GM19193 (cell line): ENCODE data around the gene SVEP1.

Experiments used
- POLR2A ChIP-seq: IDR thresholded peaks from 4 replicates; pipeline ENCODE4 v1.6.1; 2011; ENCODE audit not compliant: insufficient read depth, insufficient read length; ENCODE audit errors: extremely low read depth

SVEP1 gene

DNA sequence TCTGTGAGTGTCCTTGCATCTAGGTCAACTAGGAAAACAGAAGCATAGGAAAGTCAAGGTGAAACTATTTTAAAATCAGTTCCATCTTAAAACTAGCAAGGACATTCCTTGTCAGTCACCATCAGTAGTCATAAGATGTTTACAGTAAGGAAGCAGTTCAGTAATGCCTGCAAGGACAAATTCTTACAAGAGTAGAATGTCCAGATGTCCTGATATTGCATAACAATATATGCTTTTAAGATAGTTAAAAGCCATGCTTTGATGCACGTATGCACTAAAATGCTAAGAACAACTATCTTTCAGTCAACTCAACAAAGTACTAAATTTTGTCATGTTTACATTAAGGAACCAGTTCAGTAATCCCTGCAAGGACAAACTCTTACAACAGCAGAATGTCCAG lies 11.3 kb upstream of the SVEP1 start:
- TF ChIP-seq POLR2A, result no peak

DNA sequence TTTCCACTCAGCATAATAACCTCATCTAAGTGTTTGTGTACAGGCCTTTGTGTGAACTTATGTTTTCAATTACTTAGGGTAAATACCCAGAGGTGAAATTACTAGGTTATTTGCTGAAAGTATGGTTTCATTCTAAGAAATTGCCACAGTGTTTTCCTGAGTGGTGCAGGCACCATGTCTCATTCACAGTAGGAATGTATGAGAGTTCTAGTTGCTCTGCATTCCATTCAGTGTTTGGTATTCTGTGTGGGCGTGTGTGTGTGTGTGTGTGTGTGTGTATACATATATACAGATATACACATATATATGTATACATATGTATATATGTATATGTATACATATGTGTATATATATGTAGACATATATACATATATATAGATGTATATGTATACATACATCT lies 8.8 kb upstream of the SVEP1 start:
- no peak for TF ChIP-seq POLR2A

DNA sequence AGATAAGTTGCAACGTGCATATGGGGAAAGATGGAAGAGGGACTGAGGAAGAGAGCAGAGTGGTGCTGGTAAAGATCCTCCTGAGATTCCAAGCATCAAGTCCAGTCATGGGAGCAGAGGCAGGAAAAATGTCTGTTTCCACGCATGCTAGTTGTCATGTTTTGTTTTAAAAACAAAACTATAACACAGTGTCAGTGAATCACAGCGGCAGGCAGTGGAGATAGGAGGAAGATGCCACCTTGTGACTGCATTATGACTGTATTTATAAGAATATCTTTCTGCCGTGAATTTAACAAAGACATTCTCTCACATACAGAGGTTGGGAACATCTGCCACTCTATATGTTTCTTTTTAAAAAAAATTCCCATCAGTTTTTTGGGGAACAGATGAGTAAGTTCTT lies 3.7 kb upstream of the SVEP1 start:
- no peak for TF ChIP-seq POLR2A

DNA sequence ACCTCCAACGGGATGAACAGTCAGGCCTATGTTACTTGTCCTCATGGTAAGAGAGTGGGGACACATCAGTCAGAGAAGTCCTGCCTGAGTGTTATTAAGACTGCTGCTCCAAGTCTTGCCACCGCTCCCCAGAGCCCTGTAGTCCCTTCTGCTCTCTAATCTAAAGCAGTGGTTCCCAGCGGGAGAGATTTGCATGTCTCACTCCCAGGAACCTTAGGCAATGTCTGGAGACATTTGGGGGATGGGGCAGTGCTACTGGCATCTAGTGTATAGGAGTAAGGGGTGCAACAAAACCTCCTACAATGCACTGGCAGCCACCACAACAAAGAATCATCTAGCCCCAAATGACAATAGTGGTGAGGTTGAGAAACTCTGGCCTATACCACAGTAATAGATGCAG lies 2.6 kb upstream of the SVEP1 start:
- TF ChIP-seq POLR2A, result no peak

DNA sequence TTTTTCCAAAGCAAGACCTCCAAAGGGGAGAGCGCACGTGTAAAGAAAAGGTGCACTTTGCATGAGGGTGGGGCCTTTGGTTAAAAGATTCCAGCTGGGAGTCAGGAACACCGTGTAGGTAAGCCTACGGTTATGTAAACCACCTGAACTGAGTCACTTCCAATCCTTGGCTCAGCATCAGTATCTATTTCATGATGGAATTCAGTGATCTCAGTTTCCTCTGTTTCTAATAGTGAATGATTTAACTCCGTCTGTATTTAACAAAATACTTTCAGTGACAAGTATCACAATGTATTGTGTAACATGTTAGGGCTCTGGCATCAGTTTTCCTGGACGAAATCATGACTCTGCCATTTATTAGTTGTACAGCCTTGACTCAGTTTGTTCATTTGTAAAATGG lies 1.3 kb upstream of the SVEP1 start:
- TF ChIP-seq POLR2A, result no peak

DNA sequence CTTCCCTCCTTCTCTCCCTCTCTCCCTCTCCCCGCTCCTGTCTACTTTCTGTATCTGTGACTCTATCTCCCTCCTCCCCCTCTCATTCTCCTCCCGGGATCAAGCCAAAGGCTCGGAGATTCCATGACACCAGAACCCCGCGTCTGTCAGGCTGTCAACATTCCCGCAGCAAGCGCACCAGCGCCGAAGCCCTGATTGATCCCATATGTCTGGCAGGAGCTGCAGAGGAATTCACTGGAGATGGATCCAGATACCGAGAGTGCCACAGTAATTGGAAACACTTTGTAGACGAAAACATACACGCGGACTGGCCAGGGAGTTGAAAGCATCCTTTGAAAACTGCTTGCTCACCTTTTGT lies 300 bp upstream of the SVEP1 start:
- TF ChIP-seq POLR2A, result no peak

DNA sequence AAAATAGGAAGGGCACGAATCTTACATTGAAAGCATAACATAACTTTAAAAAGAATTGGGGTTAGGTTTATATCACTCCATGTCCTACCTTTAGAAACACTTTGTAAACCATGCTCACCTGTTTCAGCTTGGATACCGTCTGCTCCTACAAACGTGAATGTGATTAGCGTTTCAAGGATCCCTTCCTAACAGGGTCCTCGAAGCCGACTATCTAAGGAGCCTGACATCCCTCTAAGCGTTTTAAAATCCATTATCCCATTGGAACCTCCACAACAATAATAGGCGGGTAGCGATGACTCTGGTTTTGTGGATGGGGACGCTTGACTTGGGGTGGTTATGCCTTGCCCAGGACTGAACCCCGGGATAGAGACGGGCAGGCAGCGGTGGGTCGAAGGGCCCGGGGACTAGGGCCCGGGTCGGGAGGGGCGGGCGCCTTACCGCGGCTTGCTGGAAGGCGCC lies 937 bp downstream of the SVEP1 start:
- no peak for TF ChIP-seq POLR2A

DNA sequence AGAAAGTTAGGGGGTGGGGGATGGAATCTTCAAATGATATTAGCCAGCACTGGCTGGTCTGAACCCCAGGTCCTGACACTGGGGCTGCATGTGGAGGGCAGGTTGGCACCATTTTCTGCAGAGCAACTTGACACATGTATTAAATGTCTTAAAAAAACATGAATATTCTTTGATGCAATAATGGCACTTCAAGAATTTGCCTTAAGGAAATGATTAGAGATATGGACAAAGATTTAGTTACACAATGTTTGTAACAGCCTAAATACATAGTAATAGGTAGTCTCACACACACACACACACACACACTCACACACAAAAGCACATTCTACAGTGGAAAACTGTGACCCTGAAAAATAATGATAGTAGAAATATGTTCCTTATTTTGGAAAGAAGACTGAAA lies 3.6 kb downstream of the SVEP1 start:
- no peak for TF ChIP-seq POLR2A

DNA sequence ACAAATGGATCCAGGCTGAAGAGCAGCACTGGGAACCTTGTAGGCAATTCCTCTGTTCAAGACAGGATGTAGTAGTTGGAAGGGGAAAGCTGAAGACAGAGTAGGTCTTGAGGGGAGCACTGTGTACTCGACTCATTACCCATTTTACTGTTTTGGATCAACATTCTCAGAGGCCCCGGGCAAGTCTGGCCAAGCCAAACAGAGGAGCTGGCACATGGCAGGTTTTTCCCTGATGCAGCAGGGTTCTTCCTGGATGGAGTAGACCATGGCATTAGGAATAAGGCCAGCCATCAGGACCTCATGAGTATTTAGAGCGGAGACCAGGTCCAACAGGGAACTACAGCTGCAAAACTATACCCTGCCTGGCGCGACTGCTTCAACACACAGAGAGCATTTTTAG lies 4.4 kb downstream of the SVEP1 start:
- TF ChIP-seq POLR2A, result no peak

DNA sequence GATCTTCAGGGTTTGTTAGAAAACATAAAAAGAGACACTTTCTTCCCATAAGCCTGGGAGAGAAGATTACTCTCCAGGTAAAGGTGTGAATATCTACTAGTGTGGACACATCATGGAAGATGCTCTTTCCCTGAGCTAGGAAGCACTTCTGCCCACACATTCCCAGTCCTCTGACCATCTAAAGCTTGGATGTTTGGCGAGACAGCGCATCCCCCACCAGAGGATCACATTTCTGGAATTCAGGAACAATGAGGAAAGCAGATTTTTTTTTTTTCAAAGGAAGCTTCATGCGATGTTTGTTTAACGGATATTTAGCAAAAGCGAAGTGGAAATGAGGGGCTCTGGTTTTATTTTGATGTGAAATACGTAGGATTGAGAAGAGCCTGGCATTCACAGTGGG lies 6.2 kb downstream of the SVEP1 start:
- no peak for TF ChIP-seq POLR2A

DNA sequence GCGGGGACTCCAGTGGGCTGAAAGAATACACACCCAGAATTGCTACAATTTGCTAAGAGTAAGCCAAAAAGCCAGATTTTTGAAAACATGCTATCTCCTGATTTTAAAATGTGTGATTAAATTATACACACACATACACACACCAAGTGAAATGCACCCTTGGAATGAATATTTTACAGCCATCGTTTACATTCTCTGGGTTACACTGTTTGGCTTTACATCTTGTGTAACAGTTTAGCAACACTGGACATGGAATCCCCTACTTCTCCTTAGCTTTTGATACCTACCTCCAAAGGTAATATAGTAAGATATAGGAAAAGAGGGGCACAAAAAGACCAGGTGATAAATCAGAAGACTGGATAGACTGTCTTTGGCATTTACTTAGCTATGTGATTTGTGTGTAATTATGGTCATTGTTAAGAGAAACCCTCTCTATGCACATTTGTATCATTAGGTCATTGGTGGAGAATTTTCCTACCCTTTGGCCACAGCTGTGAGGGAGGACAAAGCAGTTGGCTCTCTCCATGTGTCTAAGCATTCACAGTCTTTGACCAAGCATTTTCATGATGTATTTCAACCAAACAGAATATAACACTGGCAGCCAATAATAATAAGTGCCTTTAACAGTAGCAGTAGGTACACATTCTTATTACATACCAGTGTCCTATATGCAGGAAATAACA lies 7.6 kb downstream of the SVEP1 start:
- TF ChIP-seq POLR2A, result no peak

DNA sequence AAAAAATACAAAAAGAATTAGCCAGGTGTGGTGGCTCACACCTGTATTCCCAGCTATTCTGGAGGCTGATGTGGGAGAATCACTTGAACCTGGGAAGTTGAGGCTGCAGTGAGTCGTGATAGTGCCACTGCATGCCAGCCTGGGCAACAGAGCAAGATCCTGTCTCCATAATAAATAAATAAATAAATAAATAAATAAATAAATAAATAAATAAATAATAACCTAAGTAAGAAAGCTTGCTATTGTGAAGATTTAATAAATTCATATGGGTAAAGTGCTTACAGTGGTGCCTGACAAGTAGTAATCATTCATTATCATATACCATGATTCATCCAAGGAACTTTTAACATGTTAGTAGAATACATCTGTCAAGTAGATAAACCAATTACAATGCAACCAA lies 13.4 kb downstream of the SVEP1 start:
- no peak for TF ChIP-seq POLR2A

DNA sequence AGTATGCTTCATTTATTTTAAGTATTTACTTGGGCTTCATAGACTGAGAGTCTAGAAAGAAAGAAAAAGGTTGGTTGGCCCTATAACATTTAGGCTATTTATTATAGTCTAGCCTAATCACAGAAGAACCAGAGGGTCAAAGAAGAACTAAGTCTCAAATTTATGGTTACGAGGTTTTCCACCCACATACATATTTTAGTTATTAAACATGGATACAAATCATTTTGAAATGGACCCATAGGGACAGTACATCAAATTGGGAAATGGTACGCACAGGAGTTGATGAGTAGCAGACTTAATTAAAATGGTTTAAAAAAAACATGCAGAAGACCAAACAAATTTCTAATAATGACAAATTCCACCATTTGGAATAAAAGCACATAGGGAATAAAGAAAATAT lies 17.7 kb downstream of the SVEP1 start:
- TF ChIP-seq POLR2A, result no peak

DNA sequence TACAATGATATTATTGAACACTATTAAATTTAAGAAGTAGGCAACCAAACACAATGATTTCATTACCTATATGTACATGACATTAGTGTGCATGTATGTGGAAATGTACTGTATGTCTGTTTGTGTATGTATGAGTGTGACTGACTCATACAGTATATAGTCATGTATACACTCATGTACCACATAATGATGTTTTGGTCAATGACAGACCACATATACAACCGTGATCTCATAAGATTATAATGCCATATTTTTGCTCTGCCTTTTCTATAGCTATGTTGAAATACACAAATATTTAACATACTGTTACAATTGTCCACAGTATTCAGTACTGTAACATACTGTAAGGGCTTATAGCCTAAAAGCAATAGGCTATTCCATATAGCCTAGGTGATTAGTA lies 19.7 kb downstream of the SVEP1 start:
- TF ChIP-seq POLR2A, result no peak

DNA sequence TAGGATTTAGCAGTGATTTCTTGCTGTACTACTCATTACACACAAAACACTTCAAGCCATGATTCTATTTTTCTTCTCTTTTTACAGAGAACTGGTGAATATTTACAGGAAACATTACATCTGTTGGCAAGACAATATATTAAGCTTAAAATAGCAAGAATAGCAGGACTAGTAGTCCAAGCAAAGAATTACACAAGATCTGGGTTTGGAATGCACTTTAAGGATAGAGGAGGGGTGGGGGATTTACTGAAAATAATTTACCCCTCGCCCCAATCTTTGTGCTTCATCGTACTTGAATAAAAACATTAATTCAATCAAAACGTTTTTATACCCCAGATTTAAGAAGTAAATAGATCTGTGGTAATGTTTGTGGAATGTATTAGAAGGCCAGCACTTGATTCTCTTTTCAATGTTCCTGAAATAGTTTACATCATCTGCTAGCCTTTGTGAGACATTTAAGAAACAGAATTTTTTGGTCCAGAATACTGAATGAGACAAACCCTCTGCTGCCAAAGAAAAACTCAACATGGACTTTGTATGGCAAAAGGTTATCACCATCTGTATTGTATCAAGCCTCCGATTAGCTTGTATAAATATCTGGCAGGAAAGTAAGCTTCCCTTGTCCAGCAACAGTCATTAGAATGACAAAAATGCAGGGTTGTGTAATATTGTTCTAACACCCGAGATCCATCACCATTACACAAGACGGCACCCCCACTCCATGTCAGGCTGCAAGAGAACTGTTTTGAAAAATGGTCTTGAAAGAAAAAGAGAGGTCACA lies 23.8 kb downstream of the SVEP1 start:
- TF ChIP-seq POLR2A, result no peak

DNA sequence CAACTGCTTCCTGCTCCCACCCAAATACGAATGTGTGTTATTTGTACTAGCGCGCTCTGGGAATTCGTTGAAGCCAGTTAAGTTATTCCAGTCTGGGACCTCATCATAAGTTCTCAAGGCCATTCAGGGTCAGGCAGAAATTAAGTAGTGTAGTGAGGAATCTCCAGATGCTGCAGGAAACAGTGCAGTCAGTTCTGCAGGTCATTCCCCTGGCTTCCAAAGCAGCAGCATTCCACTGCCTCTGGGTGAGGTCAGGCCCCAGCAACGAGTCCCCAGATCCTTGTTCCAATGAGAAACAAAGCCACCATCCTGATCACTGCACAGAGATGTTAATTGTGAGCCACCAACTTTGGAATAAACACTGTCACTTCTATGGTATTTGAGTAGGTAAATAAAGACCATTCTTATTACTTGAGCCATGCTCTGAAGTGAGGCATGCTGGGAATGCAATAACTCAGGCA lies 33.1 kb downstream of the SVEP1 start:
- TF ChIP-seq POLR2A, result no peak
